Common myeloid progenitor, CD34-positive (primary cell): Measurements from ENCODE around the gene PSMB9.
"Not testable (repeated sequence)": the region's sequence is repeated elsewhere in the genome, so short reads cannot be mapped to it uniquely, and the experiment has no call there.

ENCODE experiments used
- CTCF ChIA-PET: fragments of 350-600 bp; sonication (Branson Sonifier 250); formaldehyde crosslinking; loops from one replicate; lab custom pipeline; 2021; ENCODE audit warnings: antibody characterized with exemption; lab: Charles Lee
- POLR2A ChIA-PET: fragments of 350-600 bp; sonication (Branson Sonifier 250); formaldehyde crosslinking; loops from one replicate; lab custom pipeline; 2021; ENCODE audit warnings: antibody characterized with exemption; lab: Charles Lee
- DNase-seq, 3 donors: peaks; one replicate each; pipeline versions ENCODE4 v3.0.0 to v3.0.0-alpha.2; 2013
- H3K27ac ChIP-seq, 2 experiments: 1 replicate in 1 of 2; 2 replicates in 1 of 2; pipeline ENCODE4 v1.7.0; 2013; ENCODE audit warnings: inconsistent platforms in 2 of 2, low read length in 2 of 2, mild to moderate bottlenecking in 2 of 2, low read depth in 1 of 2, moderate library complexity in 1 of 2; ENCODE audit not compliant: severe bottlenecking in 2 of 2, insufficient read depth in 1 of 2, poor library complexity in 1 of 2
- H3K27me3 ChIP-seq, 5 experiments: replicated peaks in 2 of 5; 1 replicate in 3 of 5; 2 replicates in 2 of 5; pipeline versions ENCODE4 v1.6.1 to v1.7.0; 2013; ENCODE audit warnings: low read length in 4 of 5, mild to moderate bottlenecking in 2 of 5, moderate library complexity in 2 of 5, inconsistent platforms in 1 of 5; ENCODE audit not compliant: insufficient read depth in 5 of 5, control insufficient read depth in 4 of 5
- H3K36me3 ChIP-seq, 4 experiments: 1 replicate in 2 of 4; 2 replicates in 2 of 4; pipeline versions ENCODE4 v1.6.1 to v1.7.0; 2013; ENCODE audit warnings: low read length in 3 of 4, control low read depth in 1 of 4, mild to moderate bottlenecking in 1 of 4; ENCODE audit not compliant: control insufficient read depth in 4 of 4, insufficient read depth in 4 of 4
- H3K4me1 ChIP-seq, 4 experiments: 1 replicate in 3 of 4; 2 replicates in 1 of 4; pipeline versions ENCODE4 v1.6.1 to v1.7.1; 2013; ENCODE audit warnings: low read length in 3 of 4, mild to moderate bottlenecking in 3 of 4, control low read depth in 1 of 4, inconsistent platforms in 1 of 4, moderate library complexity in 1 of 4; ENCODE audit not compliant: control insufficient read depth in 4 of 4, insufficient read depth in 4 of 4; ENCODE audit errors: control extremely low read depth in 1 of 4
- H3K4me3 ChIP-seq, 7 experiments: 1 replicate in 4 of 7; 2 replicates in 3 of 7; pipeline versions ENCODE4 v1.5.1 to v1.7.0; 2013; ENCODE audit warnings: mild to moderate bottlenecking in 7 of 7, low read length in 6 of 7, moderate library complexity in 6 of 7, inconsistent platforms in 2 of 7, low read depth in 2 of 7, control low read depth in 1 of 7; ENCODE audit not compliant: insufficient read depth in 4 of 7, control insufficient read depth in 1 of 7; ENCODE audit errors: extremely low read depth in 1 of 7
- H3K9me3 ChIP-seq, 5 experiments: 1 replicate in 4 of 5; 2 replicates in 1 of 5; pipeline versions ENCODE4 v1.6.1 to v1.7.1; 2013; ENCODE audit warnings: low read length in 4 of 5, mild to moderate bottlenecking in 2 of 5, inconsistent platforms in 1 of 5, low read depth in 1 of 5, moderate library complexity in 1 of 5; ENCODE audit not compliant: control insufficient read depth in 4 of 5, insufficient read depth in 2 of 5; ENCODE audit errors: control extremely low read depth in 1 of 5
- WGBS: methylation state at CpG from one replicate; pipeline ENCODE4 v1.1.5; 2013; ENCODE audit not compliant: insufficient coverage; 5-methylcytosine and 5-hydroxymethylcytosine counted together

PSMB9 gene

DNA sequence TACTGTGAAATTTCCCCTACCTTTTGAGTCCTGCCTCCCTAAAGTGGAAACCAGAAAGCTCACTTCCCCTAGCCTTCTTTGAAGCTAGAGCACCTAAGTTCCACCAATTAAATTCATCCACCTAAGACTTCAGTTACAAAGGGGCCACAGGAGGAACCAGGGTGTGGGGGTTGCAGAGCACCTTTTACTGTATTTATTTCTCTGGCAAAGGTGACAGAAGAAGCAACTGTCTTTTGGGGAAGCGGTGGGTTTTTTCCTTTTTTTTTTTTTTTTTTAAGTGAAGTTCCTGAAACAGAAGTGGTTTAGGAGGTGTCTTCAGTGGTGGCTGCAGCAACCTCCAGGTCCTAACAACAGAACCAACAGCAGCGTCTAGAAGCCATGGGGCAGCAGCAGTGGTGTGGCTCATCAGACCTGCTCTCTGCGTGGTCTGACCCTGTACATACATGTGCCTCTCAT lies 13.1 kb downstream of the PSMB9 start:
- ChIA-PET POLR2A (interaction anchor here (0.5 to 1.5 kb wide), 3 partner anchors 12 to 28 kb away, joined by 3 to 4 read pairs (median 3); partner anchors contain the start of gene TAP2), CTCF (interaction anchor here (0.9 to 9.7 kb wide), 15 partner anchors 11 to 453 kb away, joined by 3 to 115 read pairs (median 13); partner anchors contain the start of genes HLA-DMA, PSMB8, PSMB9 and TAP1)
- H3K4me3 ChIP-seq: peak overlapping the region in 2 of 7 experiments; percentile 33 to 48
- H3K9me3 ChIP-seq: no peaks in the 10 kb centered on the region
- H3K4me1 ChIP-seq: peaks cover 11 to 21% (median 13%) of the 10 kb centered on the region in 4 experiments
- H3K27me3 ChIP-seq: peaks cover 0 to 2% (median 0%) of the 10 kb centered on the region in 5 experiments
- H3K27ac ChIP-seq: peak overlapping the region in 1 of 2 experiments; percentile 23
- H3K36me3 ChIP-seq: no peaks in the 10 kb centered on the region
- DNase-seq: peak in 2 of 3 donors; percentile 60 to 63
- WGBS: 0% methylated on average over 1 of the region's 3 CpGs

DNA sequence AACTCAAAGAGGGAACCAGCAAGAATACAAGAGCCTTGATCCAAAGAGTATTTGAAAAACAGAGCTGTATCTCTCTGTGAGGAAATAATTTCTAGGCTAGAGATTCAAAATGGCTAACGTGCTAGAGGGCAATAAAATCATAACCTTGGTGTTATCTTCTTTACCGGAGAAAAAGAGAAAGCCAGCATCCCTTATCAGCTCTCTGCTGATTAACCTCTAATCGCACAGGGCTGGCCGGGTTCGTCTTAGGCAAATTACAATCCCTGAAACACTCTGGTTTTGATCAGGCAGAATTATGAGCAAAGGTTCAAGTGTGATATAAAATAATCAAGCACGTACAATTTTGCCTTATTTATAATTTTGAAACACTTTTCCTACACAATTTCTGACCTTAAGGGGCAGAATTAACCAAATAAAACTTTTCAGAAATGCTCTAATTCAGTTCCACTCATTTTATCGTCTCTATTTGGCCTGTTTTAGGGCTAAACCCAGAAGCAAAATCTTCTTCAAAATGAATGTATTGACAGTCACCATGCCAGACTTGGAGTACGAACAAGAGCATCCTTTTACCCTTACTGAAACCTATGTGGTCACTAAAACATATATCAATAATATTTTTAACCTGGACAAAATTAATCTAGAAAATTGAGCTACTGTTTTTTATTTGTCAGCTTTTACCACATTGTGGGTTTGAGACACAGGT lies 13.7 kb downstream of the PSMB9 start:
- no peaks in the 10 kb centered on the region for H3K36me3 ChIP-seq
- H3K4me1 ChIP-seq: peaks cover 11 to 21% (median 13%) of the 10 kb centered on the region in 4 experiments
- ChIA-PET CTCF (interaction anchor here (0.7 to 9.7 kb wide), 28 partner anchors 9 to 622 kb away, joined by 3 to 115 read pairs (median 4); partner anchors contain the start of genes HLA-DMA, PSMB8, PSMB9 and TAP1), POLR2A (interaction anchor here (0.9 to 1.5 kb wide), 3 partner anchors 22 to 86 kb away, joined by 3 to 4 read pairs (median 3); partner anchors contain the start of genes HLA-DMA and TAP2)
- H3K4me3 ChIP-seq: peak overlapping the region in 1 of 7 experiments; percentile 48
- H3K27me3 ChIP-seq: peaks cover 0 to 2% (median 0%) of the 10 kb centered on the region in 5 experiments
- WGBS: 59% methylated on average over 4 of the region's 8 CpGs
- H3K27ac ChIP-seq: no peak overlapping the region
- no peak for DNase-seq
- H3K9me3 ChIP-seq: no peaks in the 10 kb centered on the region

DNA sequence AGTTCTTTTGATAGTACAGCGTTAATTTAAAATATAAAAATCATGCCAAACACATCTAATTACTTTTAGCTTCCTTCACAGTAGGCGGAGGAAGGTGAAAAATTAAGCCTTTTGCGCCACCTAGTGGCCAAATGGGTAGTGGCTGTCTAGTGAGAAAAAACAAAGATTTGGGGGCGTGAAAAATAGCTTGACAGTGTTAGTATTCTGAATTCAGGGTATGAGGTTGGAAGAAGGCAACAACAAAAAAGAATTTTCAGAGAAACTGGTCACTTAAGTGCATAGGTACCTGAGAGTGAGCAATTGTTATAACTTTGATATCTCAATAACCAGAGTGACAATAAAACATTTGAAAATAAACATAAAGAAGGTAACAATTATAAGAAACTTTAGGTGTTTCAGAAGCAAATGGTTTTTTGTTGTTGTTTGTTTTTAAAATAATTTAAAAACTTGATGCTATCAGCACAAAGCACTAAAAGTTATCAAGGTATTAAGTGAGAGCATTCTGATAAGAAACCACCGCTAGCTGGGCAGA lies 14.3 kb downstream of the PSMB9 start:
- Histone ChIP-seq H3K27ac (no peak overlapping the region), H3K9me3 (no peaks in the 10 kb centered on the region), H3K4me3 (no peak overlapping the region), H3K36me3 (no peaks in the 10 kb centered on the region), H3K27me3 (peaks cover 0 to 2% (median 0%) of the 10 kb centered on the region in 5 experiments), H3K4me1 (peaks cover 11 to 21% (median 13%) of the 10 kb centered on the region in 4 experiments)
- 0% methylated on average over 1 of the region's 5 CpGs for WGBS
- peak; percentile 85 to 93 (median 87) for DNase-seq
- ChIA-PET POLR2A (interaction anchor here (0.6 to 1.5 kb wide), 3 partner anchors 22 to 85 kb away, joined by 3 to 4 read pairs (median 3); partner anchors contain the start of genes HLA-DMA and TAP2), CTCF (interaction anchor here (0.7 to 9.7 kb wide), 31 partner anchors 9 to 623 kb away, joined by 3 to 115 read pairs (median 4); partner anchors contain the start of genes HLA-DMA, PSMB8, PSMB9 and TAP1)

DNA sequence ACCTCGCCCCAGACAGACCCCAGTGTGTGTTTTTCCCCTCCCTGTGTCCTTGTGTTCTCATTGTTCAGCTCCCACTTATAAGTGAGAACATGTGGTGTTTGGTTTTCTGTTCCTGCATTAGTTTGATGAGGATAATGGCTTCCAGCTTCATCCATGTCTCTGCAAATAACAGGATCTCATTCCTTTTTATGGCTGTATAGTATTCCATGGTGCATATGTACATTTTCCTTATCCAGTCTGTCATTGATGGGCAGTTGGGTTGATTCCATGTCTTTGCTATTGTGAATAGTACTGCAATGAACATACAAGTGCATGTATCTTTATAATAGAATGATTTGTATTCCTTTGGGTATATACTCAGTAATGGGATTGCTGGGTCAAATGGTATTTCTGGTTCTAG lies 20.0 kb downstream of the PSMB9 start:
- H3K27me3 ChIP-seq, POLR2A ChIA-PET, H3K36me3 ChIP-seq, H3K27ac ChIP-seq, DNase-seq, H3K4me3 ChIP-seq, H3K4me1 ChIP-seq, H3K9me3 ChIP-seq: not testable (repeated sequence)
- CTCF ChIA-PET: interaction anchor here (0.6 to 2.5 kb wide), 2 partner anchors 35 to 38 kb away, joined by 3 to 10 read pairs; partner anchors contain the start of gene TAP2
- WGBS: no CpG with 5 or more reads among the region's 1 CpG

DNA sequence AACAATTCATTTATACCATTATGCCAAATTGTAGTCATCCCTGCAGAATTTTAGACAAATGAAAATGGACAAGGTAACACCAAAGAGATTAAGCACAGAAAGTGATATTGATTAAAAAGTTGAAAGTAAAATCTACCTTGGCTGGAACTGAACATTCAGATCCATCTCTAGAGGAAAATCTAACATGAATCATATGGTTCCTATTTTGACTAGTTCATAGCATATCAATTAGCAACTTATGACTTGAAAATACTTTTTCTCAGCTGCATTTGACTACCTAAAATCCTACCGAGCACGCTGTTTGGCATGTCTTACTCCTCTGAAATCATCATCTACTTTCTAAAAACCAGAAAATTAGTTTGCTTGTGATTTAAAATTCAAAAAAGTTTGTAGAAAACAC lies 22.6 kb downstream of the PSMB9 start:
- H3K9me3 ChIP-seq: no peaks in the 10 kb centered on the region
- H3K27ac ChIP-seq: no peak overlapping the region
- no peaks in the 10 kb centered on the region for H3K36me3 ChIP-seq
- H3K4me1 ChIP-seq: peaks cover 0 to 1% (median 0%) of the 10 kb centered on the region in 4 experiments
- ChIA-PET CTCF (interaction anchor here (1.4 to 1.8 kb wide), 3 partner anchors 8 to 109 kb away, joined by 4 to 9 read pairs (median 5); partner anchors contain the start of gene TAP2), POLR2A (no interaction called here)
- H3K27me3 ChIP-seq: peaks cover 2 to 23% (median 2%) of the 10 kb centered on the region in 5 experiments
- no peak for DNase-seq
- 90% methylated on average over 2 of the region's 2 CpGs for WGBS
- no peak overlapping the region for H3K4me3 ChIP-seq

DNA sequence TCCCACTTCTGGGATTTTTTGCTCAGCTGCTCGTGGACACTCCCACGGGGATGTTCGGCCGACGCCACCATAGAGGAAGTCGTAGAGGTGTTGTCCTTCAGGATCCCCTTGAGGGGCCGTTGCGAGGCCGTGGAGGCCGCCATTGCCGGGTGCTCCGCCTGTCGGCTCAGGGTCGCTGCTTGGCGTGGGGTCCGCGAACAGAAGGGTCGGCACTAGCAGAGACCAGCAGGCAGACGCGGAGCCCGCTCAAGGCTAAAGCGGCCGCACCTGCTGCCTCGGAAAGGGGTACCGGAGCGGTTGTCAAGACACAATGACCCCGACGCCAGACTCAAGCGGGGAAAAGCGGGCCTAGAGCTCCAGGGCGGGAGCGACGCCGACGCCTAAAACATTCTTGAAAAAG lies 25.7 kb downstream of the PSMB9 start:
- POLR2A ChIA-PET: interaction anchor here (0.6 kb wide), 1 partner anchor 148 kb away, joined by 4 read pairs; no protein-coding TSS in a partner anchor
- Histone ChIP-seq H3K27me3 (peaks cover 2 to 23% (median 2%) of the 10 kb centered on the region in 5 experiments), H3K36me3 (no peaks in the 10 kb centered on the region), H3K9me3 (peaks cover 0 to 1% (median 0%) of the 10 kb centered on the region in 5 experiments), H3K4me1 (peaks cover 0 to 1% (median 0%) of the 10 kb centered on the region in 4 experiments), H3K4me3 (peak overlapping the region in 1 of 7 experiments; percentile 29), H3K27ac (no peak overlapping the region)
- DNase-seq: no peak
- 52% methylated on average over 35 of the region's 35 CpGs for WGBS
- CTCF ChIA-PET: interaction anchor here (0.8 to 2.5 kb wide), 9 partner anchors 9 to 130 kb away, joined by 3 to 9 read pairs (median 4); partner anchors contain the start of gene TAP2
